Measurements from ENCODE around the gene TIA1.

- TF ChIP-seq, protein P1, sequence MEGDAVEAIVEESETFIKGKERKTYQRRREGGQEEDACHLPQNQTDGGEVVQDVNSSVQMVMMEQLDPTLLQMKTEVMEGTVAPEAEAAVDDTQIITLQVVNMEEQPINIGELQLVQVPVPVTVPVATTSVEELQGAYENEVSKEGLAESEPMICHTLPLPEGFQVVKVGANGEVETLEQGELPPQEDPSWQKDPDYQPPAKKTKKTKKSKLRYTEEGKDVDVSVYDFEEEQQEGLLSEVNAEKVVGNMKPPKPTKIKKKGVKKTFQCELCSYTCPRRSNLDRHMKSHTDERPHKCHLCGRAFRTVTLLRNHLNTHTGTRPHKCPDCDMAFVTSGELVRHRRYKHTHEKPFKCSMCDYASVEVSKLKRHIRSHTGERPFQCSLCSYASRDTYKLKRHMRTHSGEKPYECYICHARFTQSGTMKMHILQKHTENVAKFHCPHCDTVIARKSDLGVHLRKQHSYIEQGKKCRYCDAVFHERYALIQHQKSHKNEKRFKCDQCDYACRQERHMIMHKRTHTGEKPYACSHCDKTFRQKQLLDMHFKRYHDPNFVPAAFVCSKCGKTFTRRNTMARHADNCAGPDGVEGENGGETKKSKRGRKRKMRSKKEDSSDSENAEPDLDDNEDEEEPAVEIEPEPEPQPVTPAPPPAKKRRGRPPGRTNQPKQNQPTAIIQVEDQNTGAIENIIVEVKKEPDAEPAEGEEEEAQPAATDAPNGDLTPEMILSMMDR (conservative IDR thresholded peaks at IDR 0.05; ENCODE audit: low read depth, low read length), result no peak
- TF ChIP-seq EZH2 (IDR thresholded peaks at IDR 0.05; ENCODE audit: low read length, unreplicated experiment) (no peak), EZH2phosphoT487 (IDR thresholded peaks at IDR 0.05; ENCODE audit: borderline replicate concordance, low read length) (no peak)
Observed at GRCh38 chr2:70240599-70240998, 7.8 kb downstream of the TIA1 start.
